NCI-H82 treated with DMSO at 0.1 percent for 48 hours (cell line): ENCODE results near the gene ANXA6.

Experiments
- DNase-seq: peaks from one replicate; lab custom pipeline; 2025; ENCODE audit not compliant: unreplicated experiment; lab: John Stamatoyannopoulos, UW

Gene ANXA6

DNA sequence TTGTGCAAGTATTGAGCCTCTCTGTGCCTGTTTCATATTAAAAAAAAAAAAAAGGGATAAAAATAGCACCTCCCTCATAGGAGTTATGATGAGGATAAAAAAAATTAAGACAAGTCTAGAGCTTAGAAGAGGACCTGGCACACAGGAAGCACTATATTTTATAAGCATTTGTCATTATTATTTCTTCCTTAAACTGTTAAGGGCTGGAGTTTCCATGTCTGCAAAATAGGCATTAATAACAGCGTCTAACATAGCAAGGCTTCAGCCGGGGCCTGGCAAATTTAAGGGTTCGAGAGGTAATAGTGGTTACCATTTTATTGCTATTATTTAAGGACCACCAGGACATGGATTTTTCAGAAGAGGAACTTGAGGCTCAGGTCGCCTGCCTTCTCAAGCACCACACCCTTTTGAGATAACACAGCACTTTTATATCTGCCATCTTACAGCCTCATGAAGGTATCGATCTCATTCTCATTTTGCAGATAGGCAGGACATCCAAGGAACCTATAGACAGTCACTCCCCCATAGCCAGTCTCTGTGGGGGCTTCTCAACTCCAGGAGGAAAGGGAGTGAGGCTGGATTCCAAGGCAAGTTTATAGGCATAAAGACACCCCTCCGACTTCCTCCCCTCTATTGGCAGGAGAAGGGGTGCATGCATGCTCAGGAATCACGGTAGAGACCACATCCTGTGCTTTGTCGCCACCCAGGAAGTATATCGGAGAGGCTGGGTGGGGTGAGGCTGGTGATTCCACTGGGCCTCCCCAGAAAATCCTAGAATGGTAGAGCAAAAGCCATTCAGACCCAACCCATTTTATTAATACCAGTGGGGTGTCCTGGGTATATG, 2.4 kb downstream of the ANXA6 start:
- no peak for DNase-seq

DNA sequence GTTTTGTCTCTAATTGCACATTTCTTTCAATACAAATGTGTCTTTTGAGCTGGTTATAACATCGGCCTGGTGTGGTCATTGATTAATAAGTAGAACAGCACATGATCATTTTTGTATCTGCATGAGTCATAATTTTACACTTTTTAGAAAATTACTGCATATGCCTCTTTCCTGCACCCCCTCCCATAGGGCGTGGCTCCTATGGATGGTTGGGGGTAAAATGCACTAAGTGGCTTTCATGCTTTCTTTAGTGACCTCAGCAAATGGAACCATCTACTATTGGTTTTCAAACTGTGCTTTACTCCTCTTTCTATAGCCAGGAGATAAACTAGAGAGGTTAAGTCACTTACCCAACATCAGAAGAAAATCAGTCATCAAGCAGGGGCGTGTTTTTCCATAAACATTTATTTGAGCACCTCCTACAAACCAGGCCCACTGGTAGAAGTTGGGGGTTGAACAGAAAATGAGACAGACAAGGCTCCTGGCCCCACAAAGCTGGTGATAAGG, 3.8 kb downstream of the ANXA6 start:
- DNase-seq = no peak

- DNase-seq = no peak
These were observed 4.3 kb downstream of the ANXA6 start for GRCh38 chr5:151153300-151153699.

GRCh38 chr5:151151793-151152192, 5.8 kb downstream of the ANXA6 start:
- DNase-seq = no peak

- DNase-seq = no peak
These were observed 6.3 kb downstream of the ANXA6 start for GRCh38 chr5:151151263-151151660.

- no peak for DNase-seq
These were observed 6.9 kb downstream of the ANXA6 start for GRCh38 chr5:151150471-151151262.

- no peak for DNase-seq
These were observed 9.0 kb downstream of the ANXA6 start for GRCh38 chr5:151148583-151148982.

- DNase-seq = no peak
These were observed 10.5 kb downstream of the ANXA6 start for GRCh38 chr5:151147033-151147432.

GRCh38 chr5:151146061-151146460, 11.5 kb downstream of the ANXA6 start:
- no peak for DNase-seq

GRCh38 chr5:151144922-151145321, 12.7 kb downstream of the ANXA6 start:
- no peak for DNase-seq

DNA sequence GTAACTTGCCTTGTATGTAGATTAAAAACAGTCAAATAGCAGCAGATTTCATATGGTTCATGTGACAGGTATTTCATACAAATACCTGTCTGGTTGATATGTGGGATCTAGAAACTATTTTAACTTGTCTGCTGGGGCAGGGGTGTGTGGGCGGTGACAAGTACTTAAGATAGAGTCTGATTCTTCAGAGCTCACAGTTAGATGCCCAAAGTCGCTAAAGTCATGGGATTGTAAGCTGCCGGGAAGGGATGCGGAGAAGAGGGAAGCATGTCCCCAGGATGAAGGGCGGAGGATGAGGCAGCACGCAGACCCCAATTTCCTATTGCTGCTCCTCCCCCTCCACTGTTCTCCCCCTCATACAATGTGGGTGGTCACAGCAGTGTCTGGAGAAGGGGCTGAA, 13.3 kb downstream of the ANXA6 start:
- DNase-seq = no peak

DNA sequence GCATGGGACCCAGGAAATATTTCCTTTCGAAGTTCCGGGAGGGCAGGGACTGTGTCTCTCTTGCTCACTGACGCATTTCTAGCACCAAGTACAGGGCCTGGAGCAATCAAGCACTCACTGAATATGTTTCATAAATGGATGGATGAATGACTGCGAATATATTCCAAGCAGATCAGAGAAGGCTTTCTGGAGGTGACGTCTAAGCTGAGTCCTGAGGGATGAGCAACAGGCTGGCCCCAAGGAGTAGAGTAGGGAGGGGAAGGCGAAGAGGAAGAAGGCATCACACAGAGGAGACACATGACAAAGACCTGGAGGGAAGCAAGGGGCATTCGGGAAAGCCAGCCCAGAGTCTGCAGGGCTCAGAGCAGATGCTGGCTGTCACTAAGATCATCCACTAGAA, 13.9 kb downstream of the ANXA6 start:
- DNase-seq = no peak

DNA sequence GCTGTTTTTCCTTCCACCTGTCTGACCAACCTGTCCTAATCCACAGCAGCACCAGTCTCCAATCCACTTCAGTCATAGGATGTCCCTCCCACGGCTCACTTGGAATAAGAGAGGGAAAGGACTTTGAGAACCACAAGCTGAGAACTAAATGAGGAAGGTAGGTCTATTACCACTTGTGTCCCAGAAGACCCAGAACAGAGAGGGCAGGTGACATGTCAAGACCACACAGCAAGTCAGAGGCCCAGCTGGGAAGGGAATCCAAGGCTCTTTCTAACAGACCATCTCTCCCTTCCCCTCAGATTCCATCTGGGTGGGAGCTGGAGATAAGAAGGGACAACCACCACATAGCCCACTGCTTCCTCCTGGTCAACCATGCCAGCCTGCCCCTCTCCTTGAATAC, 14.6 kb downstream of the ANXA6 start:
- DNase-seq = no peak

GRCh38 chr5:151141535-151141934, 16.0 kb downstream of the ANXA6 start:
- no peak for DNase-seq

DNA sequence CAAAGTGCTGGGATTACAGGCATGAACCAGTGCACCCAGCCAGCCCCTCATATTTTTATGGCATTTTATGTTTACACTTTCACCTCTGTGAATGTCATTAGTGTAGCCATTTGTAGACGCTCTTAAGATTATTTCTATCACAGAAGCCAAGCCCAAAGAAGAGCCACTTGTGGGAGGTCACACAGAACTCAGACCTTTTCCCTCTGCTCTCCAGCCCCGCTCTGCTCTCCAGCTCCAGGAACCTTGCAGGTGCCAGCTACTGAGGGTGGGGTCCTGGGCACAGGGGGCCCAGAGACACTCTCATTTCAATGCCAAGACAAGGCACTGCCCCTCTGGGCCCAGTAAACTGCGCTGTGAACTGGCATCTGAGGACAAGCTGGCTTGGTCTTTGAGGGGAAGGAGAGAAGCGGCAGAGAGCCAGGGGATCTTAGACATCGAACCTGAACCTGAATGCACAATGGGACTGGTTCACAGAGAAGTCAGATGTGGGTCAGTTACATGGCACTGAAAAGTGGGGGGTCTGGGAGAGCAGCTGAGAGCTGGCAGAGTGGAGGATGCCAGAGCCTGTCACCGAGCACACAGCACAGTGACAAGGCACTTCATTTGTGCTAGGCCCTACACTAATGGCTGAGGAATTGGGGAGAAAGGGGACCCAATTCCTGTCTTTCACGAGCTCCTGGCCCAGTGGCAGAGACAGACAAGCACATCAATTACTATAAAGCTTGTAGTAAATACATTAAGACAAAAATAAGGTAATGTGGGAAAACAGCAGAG, 16.7 kb downstream of the ANXA6 start:
- no peak for DNase-seq

DNA sequence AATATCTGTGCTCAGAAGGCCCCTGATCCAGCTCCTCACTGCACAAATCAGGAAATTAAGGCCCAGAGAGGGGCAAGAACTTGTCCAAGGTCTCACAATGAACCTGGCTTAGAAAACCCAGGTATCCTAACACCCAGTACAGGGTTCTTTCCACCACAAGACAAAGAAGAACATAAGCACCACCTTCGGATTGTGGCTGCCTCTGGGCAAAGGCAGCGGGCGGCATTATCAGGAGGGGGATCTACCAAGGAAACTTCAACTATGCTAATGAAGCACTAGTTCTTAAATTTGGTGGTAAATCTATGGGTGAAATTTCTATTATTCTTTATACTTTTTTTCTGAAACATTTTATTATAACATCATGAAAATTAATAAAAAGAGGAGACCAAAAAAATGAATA, 17.9 kb downstream of the ANXA6 start:
- no peak for DNase-seq

DNA sequence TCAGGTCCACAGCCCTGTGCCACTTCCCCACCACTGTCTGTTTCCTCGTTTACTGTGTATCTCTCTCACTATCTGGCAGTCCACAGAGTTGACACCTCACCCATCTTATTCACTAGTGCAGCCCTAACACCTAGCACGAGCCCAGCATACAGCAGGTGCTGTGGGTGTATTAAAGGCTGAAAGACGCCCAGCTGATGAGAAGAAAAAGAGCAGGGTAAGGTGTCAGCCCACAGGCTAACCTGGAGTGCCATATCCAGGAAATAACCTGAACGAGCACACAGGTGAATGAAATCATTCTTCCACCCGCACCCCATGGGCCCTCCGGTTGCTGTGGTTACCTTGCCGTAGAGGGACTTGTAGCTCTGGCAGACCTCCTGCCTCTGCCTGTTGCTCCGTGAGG, 18.6 kb downstream of the ANXA6 start:
- DNase-seq = no peak

DNA sequence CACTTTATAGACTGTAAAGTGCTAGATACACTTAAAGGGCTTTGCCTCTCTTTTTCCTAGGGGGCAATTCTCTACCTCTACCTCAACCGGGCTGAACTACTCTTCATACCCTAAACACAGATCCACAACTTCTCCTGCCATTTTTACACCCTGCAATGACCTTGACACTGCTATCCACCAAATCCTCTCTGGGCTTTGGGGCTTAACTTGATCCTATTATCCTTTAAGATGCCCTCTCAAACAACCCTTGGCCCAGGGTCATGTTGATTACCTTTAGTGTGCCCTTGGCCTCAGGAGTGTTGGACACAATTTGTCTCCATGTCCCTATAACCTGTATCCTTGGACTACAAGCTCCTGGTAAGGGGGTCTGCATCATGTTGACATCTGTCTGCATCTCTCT, 19.5 kb downstream of the ANXA6 start:
- DNase-seq = peak; percentile 2

GRCh38 chr5:151137067-151137825, 20.3 kb downstream of the ANXA6 start:
- DNase-seq = no peak

DNA sequence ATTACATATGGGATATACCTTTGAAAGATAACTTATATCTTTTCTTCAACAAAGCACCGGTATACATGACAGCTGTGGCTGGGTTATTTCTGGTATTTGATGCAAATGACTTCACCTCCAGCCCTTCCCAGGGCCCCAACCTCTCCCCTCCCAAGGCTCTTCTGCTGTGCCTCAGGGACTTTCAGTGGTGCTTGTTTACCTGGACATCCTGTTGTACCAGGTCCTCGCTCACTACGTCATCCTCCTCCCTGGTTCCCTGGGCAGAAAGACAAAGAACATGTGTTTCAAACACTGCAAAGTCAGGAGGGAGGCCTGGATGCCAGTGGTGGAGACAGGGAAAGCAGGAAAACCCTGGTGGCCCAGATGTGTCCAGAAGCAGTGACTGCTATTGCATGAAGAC, 23.4 kb downstream of the ANXA6 start:
- no peak for DNase-seq

- no peak for DNase-seq
These were observed 24.6 kb downstream of the ANXA6 start for GRCh38 chr5:151132963-151133362.
